ENCODE results near the gene GALNT6. TPM values are rescaled to one million over a fixed set of nuclear protein-coding genes. Genes with fewer than 3 reads are reported as not detected.

The GALNT6 gene
- total and polyA plus RNA-seq, 10 donors: 5.8 to 29.4 (median 18.2) TPM

GRCh38 chr12:51345681-51346080, 45.5 kb downstream of the GALNT6 start:
- H3K4me1 ChIP-seq: peaks cover 9 to 34% (median 16%) of the 10 kb centered on the region in 6 donors
- H3K4me3 ChIP-seq: no peak overlapping the region
- H3K9me3 ChIP-seq: no peaks in the 10 kb centered on the region
- DNase-seq: no peak
- no peaks in the 10 kb centered on the region for H3K36me3 ChIP-seq
- TF ChIP-seq, protein P1, sequence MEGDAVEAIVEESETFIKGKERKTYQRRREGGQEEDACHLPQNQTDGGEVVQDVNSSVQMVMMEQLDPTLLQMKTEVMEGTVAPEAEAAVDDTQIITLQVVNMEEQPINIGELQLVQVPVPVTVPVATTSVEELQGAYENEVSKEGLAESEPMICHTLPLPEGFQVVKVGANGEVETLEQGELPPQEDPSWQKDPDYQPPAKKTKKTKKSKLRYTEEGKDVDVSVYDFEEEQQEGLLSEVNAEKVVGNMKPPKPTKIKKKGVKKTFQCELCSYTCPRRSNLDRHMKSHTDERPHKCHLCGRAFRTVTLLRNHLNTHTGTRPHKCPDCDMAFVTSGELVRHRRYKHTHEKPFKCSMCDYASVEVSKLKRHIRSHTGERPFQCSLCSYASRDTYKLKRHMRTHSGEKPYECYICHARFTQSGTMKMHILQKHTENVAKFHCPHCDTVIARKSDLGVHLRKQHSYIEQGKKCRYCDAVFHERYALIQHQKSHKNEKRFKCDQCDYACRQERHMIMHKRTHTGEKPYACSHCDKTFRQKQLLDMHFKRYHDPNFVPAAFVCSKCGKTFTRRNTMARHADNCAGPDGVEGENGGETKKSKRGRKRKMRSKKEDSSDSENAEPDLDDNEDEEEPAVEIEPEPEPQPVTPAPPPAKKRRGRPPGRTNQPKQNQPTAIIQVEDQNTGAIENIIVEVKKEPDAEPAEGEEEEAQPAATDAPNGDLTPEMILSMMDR (IDR thresholded peaks at IDR 0.05 in 8 of 11, conservative IDR thresholded peaks at IDR 0.05 in 3 of 11): no peak
- no peak for TF ChIP-seq POLR2AphosphoS5 (IDR thresholded peaks at IDR 0.05)
- TF ChIP-seq POLR2A (IDR thresholded peaks at IDR 0.05): no peak
- intact Hi-C loops (cut with DNase I; ENCODE audit: low total_unique reads): no loop called here
- no peaks in the 10 kb centered on the region for H3K27me3 ChIP-seq (replicated peaks in 1 of 7)
- no peak overlapping the region for H3K27ac ChIP-seq
- WGBS, 5 donors: 60 to 73% (median 64%) methylated on average over 7 of the region's 7 CpGs

DNA sequence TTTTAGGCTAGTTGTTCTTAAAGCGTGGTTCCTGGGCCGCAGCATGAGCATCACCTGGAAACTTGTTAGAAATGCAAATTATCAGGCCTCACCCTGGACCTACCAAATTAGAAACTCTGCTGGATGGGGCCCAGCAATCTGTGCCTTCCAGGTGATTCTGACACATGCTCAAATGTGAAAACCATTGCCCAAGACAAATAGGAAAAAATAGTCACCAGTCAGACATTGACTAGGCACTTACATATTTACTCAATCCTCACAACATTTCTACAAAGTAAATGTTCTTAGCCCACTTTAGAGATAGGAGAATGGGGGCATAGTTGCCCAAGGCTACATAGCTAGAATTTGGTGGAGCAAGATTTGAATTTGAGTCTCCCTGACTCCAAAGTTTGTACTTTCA, 48.0 kb downstream of the GALNT6 start:
- whole genome bisulfite sequencing, 5 donors: 72 to 86% (median 80%) methylated on average over 2 of the region's 2 CpGs

DNA sequence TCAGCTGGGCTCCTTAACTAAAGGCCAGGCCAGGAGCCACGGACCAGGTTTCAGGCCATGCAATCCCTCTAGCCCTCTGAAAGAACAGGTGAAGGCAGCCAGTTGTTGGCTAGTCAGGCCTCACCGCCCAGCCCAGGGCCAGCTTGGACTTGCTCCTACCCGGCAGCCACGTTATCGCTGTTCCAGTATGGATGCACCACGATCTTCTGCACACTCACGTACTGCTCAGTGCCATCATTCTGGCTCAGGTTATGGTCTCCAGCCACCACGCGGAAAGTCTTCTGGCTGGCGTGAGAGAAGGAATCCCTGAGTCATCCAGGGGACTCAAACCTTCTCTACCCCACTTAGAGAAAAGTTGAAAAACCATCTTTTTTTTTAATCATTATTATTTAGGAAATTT, 48.8 kb downstream of the GALNT6 start:
- no peaks in the 10 kb centered on the region for H3K27me3 ChIP-seq (replicated peaks in 1 of 7)
- no peaks in the 10 kb centered on the region for H3K36me3 ChIP-seq
- intact Hi-C loops (cut with DNase I; ENCODE audit: low total_unique reads): loop anchor here (5.0 kb wide), 2 partner anchors 80 to 295 kb away; partner anchors contain the start of gene LETMD1
- no peak overlapping the region for H3K4me3 ChIP-seq
- H3K4me1 ChIP-seq: peaks cover 9 to 37% (median 16%) of the 10 kb centered on the region in 6 donors
- TF ChIP-seq POLR2AphosphoS5 (IDR thresholded peaks at IDR 0.05) (no peak), POLR2A (IDR thresholded peaks at IDR 0.05) (no peak)
- TF ChIP-seq, protein P1 (IDR thresholded peaks at IDR 0.05 in 8 of 11, conservative IDR thresholded peaks at IDR 0.05 in 3 of 11): no peak
- WGBS, 5 donors: 91 to 92% (median 91%) methylated on average over 10 of the region's 10 CpGs
- no peak overlapping the region for H3K27ac ChIP-seq
- DNase-seq: no peak
- H3K9me3 ChIP-seq: no peaks in the 10 kb centered on the region

More for the DNA sequence above, 48.0 kb downstream of the GALNT6 start:
- TF ChIP-seq POLR2A (IDR thresholded peaks at IDR 0.05) (no peak), POLR2AphosphoS5 (IDR thresholded peaks at IDR 0.05) (no peak)
- TF ChIP-seq, protein P1 (IDR thresholded peaks at IDR 0.05 in 8 of 11, conservative IDR thresholded peaks at IDR 0.05 in 3 of 11): no peak
- no peak for DNase-seq
- Histone ChIP-seq H3K4me3 (no peak overlapping the region), H3K36me3 (no peaks in the 10 kb centered on the region), H3K27me3 (replicated peaks in 1 of 7) (no peaks in the 10 kb centered on the region), H3K9me3 (no peaks in the 10 kb centered on the region), H3K4me1 (peaks cover 9 to 37% (median 16%) of the 10 kb centered on the region in 6 donors), H3K27ac (no peak overlapping the region)
- intact Hi-C loops (cut with DNase I; ENCODE audit: low total_unique reads): loop anchor here (5.0 kb wide), 2 partner anchors 81 to 296 kb away; partner anchors contain the start of gene LETMD1

DNA sequence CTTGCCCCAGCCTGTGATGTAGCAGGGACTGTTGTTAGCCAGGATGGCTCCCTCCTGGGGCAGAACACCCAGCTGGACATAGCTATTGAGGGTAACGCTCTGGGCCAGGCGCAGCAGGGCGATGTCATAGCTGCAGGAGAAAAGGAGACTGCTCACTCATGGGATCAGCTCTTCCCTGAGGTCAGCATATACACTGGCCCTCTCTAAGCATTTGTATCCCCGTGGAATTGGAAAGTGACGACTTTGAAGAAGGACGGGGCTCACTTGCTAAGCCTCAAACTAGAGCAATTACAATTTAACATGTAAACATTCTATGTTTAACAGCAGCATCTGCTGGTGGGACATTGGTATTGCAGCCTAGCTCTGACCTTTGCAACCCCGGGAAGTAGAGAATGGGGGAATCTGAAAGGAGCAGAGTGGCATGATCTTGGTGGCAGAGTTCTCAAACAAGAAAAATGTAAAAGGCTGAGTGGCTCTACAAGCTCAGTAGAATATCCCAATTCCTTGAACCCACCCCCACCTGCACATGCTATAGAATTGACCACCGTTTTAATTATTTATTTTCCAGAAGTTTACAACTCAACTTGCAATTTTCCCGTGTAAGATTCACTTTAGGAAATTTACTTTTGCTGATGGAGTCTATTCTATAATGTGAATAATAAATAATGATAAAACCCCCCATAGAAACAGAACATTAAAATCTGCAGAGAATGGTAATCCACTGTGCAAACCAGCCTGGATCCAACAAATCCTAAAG, 49.8 kb downstream of the GALNT6 start:
- peak overlapping the region in 3 of 8 donors; percentile 35 to 67 (median 53) for H3K27ac ChIP-seq
- 37 to 48% (median 40%) methylated on average over 9 of the region's 9 CpGs for WGBS, 5 donors

More for the DNA sequence above, 49.8 kb downstream of the GALNT6 start:
- H3K9me3 ChIP-seq: no peaks in the 10 kb centered on the region
- no peaks in the 10 kb centered on the region for H3K27me3 ChIP-seq (replicated peaks in 1 of 7)
- DNase-seq: no peak
- intact Hi-C loops (cut with DNase I; ENCODE audit: low total_unique reads): loop anchor here (5.0 kb wide), 2 partner anchors 79 to 294 kb away; partner anchors contain the start of gene LETMD1
- H3K4me1 ChIP-seq: peaks cover 9 to 42% (median 16%) of the 10 kb centered on the region in 6 donors
- H3K36me3 ChIP-seq: no peaks in the 10 kb centered on the region
- TF ChIP-seq, protein P1 (IDR thresholded peaks at IDR 0.05 in 8 of 11, conservative IDR thresholded peaks at IDR 0.05 in 3 of 11): peak; percentile 89 to 98 (median 97)
- TF ChIP-seq POLR2A (IDR thresholded peaks at IDR 0.05) (no peak), POLR2AphosphoS5 (IDR thresholded peaks at IDR 0.05) (peak in 1 of 3 donors; percentile 61)
- peak overlapping the region in 2 of 8 donors; percentile 19 to 48 for H3K4me3 ChIP-seq
